NT2/D1 (cell line): Measurements from ENCODE around the gene TBATA.

Experiments used
- DNase-seq: peaks from one replicate; pipeline ENCODE4 v3.0.0-alpha.2; 2011; ENCODE audit warnings: low read depth, low spot score
- H3K27me3 ChIP-seq: 2 replicates; pipeline ENCODE4 v1.6.0; 2011; ENCODE audit warnings: mild to moderate bottlenecking; ENCODE audit not compliant: insufficient read length, insufficient read depth
- H3K36me3 ChIP-seq: 2 replicates; pipeline ENCODE4 v1.6.1; 2011; ENCODE audit warnings: mild to moderate bottlenecking, low read length, mixed read lengths; ENCODE audit not compliant: insufficient read depth, insufficient read length
- H3K4me1 ChIP-seq: 2 replicates; pipeline ENCODE4 v1.5.1; 2011; ENCODE audit not compliant: insufficient read depth, insufficient read length
- H3K4me3 ChIP-seq: 2 replicates; pipeline ENCODE4 v1.5.1; 2011; ENCODE audit warnings: low read depth; ENCODE audit not compliant: insufficient read length
- H3K9ac ChIP-seq: 2 replicates; pipeline ENCODE4 v1.6.0; 2011; ENCODE audit warnings: low read depth; ENCODE audit not compliant: insufficient read length
- H3K9me3 ChIP-seq: 2 replicates; pipeline ENCODE4 v1.5.1; 2011; ENCODE audit warnings: mild to moderate bottlenecking, low read length; ENCODE audit not compliant: insufficient read depth
- SUZ12 ChIP-seq: IDR thresholded peaks from 2 replicates; pipeline ENCODE4 v1.6.1; 2011; ENCODE audit not compliant: insufficient read length, insufficient read depth; ENCODE audit errors: extremely low read depth
- YY1 ChIP-seq: IDR thresholded peaks from 2 replicates; pipeline ENCODE4 v1.6.1; 2011; ENCODE audit not compliant: insufficient read length, insufficient read depth
- ZNF274 ChIP-seq: IDR thresholded peaks from 2 replicates; pipeline ENCODE4 v1.6.1; 2011; ENCODE audit warnings: mild to moderate bottlenecking, low read depth, low read length

Gene TBATA

GRCh38 chr10:70756700-70757360 is 28.3 kb downstream of the TBATA start:
- no peak for DNase-seq
- H3K9ac ChIP-seq: no peak overlapping the region
- no peaks in the 10 kb centered on the region for H3K27me3 ChIP-seq
- no peak overlapping the region for H3K4me3 ChIP-seq
- H3K9me3 ChIP-seq: no peaks in the 10 kb centered on the region
- TF ChIP-seq SUZ12: no peak
- TF ChIP-seq YY1: no peak
- no peak for TF ChIP-seq ZNF274
- H3K36me3 ChIP-seq: no peaks in the 10 kb centered on the region
- peaks cover 13% of the 10 kb centered on the region for H3K4me1 ChIP-seq

DNA sequence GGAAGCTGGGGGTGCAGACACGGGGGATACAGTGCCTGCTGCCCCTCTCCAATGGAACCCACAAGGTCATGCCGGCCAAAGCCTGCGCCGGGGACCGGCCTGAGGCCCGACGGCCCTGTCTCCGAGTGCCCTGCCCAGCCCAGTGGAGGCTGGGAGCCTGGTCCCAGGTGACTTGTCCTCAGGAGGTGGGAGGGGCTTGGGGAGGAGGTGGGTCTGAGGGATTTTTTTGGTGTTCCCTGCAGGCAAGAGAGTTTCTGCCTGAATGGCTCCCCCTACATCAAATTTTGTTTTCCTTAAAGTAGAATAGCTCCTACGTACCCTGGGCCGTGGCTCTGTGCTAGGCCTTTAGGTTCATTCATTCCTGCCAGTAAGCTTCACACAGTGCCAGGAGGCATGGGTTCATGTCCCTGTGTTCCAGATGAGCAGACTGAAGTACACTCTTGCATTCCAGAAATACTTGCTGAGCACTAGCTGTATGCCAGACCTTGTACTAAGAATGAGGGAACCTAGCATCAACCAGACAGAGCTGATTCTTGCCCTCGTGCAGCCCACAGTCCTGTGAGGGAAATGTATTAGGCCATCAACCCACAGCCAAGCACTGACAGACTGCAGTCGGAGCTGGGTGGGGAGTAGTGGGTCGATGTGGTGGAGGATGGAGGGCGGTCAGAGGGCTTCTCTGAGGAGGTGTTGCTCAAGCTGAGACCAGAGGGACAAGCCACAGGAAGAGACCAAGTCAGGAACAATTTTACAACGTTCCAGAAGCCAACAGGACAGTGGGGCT is 31.1 kb downstream of the TBATA start:
- DNase-seq: no peak
- TF ChIP-seq YY1 (no peak), ZNF274 (no peak), SUZ12 (no peak)
- Histone ChIP-seq H3K4me1 (no peaks in the 10 kb centered on the region), H3K9ac (no peak overlapping the region), H3K27me3 (no peaks in the 10 kb centered on the region), H3K36me3 (no peaks in the 10 kb centered on the region), H3K9me3 (no peaks in the 10 kb centered on the region), H3K4me3 (no peak overlapping the region)

- H3K4me3 ChIP-seq: no peak overlapping the region
- TF ChIP-seq ZNF274: no peak
- no peak for TF ChIP-seq YY1
- TF ChIP-seq SUZ12: no peak
- H3K36me3 ChIP-seq: no peaks in the 10 kb centered on the region
- no peak for DNase-seq
- no peaks in the 10 kb centered on the region for H3K9me3 ChIP-seq
- no peaks in the 10 kb centered on the region for H3K27me3 ChIP-seq
- H3K9ac ChIP-seq: no peak overlapping the region
- H3K4me1 ChIP-seq: no peaks in the 10 kb centered on the region
Measured at GRCh38 chr10:70753026-70753663, 32.0 kb downstream of the TBATA start.

GRCh38 chr10:70752571-70752970 is 32.6 kb downstream of the TBATA start:
- no peak for DNase-seq
- no peak overlapping the region for H3K9ac ChIP-seq

GRCh38 chr10:70751991-70752390 is 33.2 kb downstream of the TBATA start:
- Histone ChIP-seq H3K36me3 (no peaks in the 10 kb centered on the region), H3K9ac (no peak overlapping the region), H3K4me1 (no peaks in the 10 kb centered on the region), H3K4me3 (no peak overlapping the region), H3K9me3 (no peaks in the 10 kb centered on the region), H3K27me3 (no peaks in the 10 kb centered on the region)
- DNase-seq: no peak
- TF ChIP-seq SUZ12 (no peak), YY1 (no peak), ZNF274 (no peak)

More at GRCh38 chr10:70752571-70752970, 32.6 kb downstream of the TBATA start:
- H3K27me3 ChIP-seq: no peaks in the 10 kb centered on the region
- TF ChIP-seq ZNF274 (no peak), YY1 (no peak), SUZ12 (no peak)
- no peaks in the 10 kb centered on the region for H3K9me3 ChIP-seq
- no peaks in the 10 kb centered on the region for H3K4me1 ChIP-seq
- H3K4me3 ChIP-seq: no peak overlapping the region
- no peaks in the 10 kb centered on the region for H3K36me3 ChIP-seq

- Histone ChIP-seq H3K9me3 (no peaks in the 10 kb centered on the region), H3K27me3 (no peaks in the 10 kb centered on the region), H3K4me1 (no peaks in the 10 kb centered on the region), H3K9ac (no peak overlapping the region), H3K36me3 (no peaks in the 10 kb centered on the region), H3K4me3 (no peak overlapping the region)
- no peak for DNase-seq
- TF ChIP-seq ZNF274 (no peak), YY1 (no peak), SUZ12 (no peak)
Measured at GRCh38 chr10:70751356-70751755, 33.8 kb downstream of the TBATA start.
